Stimulated activated CD4-positive, alpha-beta T cell treated with anti-CD3 and anti-CD28 coated beads, Interleukin-1b, Interleukin-23, amount 100 ng/mL, for 1 hour (primary cell): Measurements from ENCODE around the gene PRRX2.
"Not testable (repeated sequence)": the region's sequence is repeated elsewhere in the genome, so short reads cannot be mapped to it uniquely, and the experiment has no call there.

Source experiments
- DNase-seq, 2 donors: peaks; one replicate each; pipeline ENCODE4 v3.0.0-alpha.2; 2020; ENCODE audit warnings: low read depth in 2 of 2

Gene PRRX2

GRCh38 chr9:129636343-129636742 is 29.1 kb upstream of the PRRX2 start:
- DNase-seq = not testable (repeated sequence)

- no peak for DNase-seq
These were observed 28.3 kb upstream of the PRRX2 start for GRCh38 chr9:129637102-129637501.

- DNase-seq = no peak
These were observed 27.6 kb upstream of the PRRX2 start for GRCh38 chr9:129637673-129638439.

- DNase-seq = no peak
These were observed 26.3 kb upstream of the PRRX2 start for GRCh38 chr9:129639034-129639630.

GRCh38 chr9:129639756-129640085 is 25.7 kb upstream of the PRRX2 start:
- DNase-seq = no peak

- no peak for DNase-seq
These were observed 25.2 kb upstream of the PRRX2 start for GRCh38 chr9:129640086-129640870.

- no peak for DNase-seq
These were observed 24.3 kb upstream of the PRRX2 start for GRCh38 chr9:129640871-129641749.

- peak; percentile 85 to 97 for DNase-seq
These were observed 23.5 kb upstream of the PRRX2 start, which contains the start of gene ASB6 for GRCh38 chr9:129641750-129642585. TSS of gene ASB6 (minus strand) at chr9:129642151. CDS start at chr9:129641999, 152 bp downstream.

- DNase-seq = no peak
These were observed 21.7 kb upstream of the PRRX2 start for GRCh38 chr9:129643706-129644105.

GRCh38 chr9:129644365-129644764 is 21.1 kb upstream of the PRRX2 start:
- no peak for DNase-seq

- no peak for DNase-seq
These were observed 20.5 kb upstream of the PRRX2 start for GRCh38 chr9:129644902-129645301.

GRCh38 chr9:129646252-129646651 is 19.2 kb upstream of the PRRX2 start:
- no peak for DNase-seq

GRCh38 chr9:129646654-129647053 is 18.8 kb upstream of the PRRX2 start:
- DNase-seq = no peak

GRCh38 chr9:129647635-129648034 is 17.8 kb upstream of the PRRX2 start:
- no peak for DNase-seq

GRCh38 chr9:129648092-129648763 is 17.2 kb upstream of the PRRX2 start:
- no peak for DNase-seq

GRCh38 chr9:129648764-129649115 is 16.7 kb upstream of the PRRX2 start:
- DNase-seq = no peak

GRCh38 chr9:129649726-129650679 is 15.4 kb upstream of the PRRX2 start:
- DNase-seq = no peak

GRCh38 chr9:129650680-129651235 is 14.7 kb upstream of the PRRX2 start:
- no peak for DNase-seq
